Activated CD4-positive, alpha-beta T cell treated with anti-CD3 and anti-CD28 coated beads, Interleukin-2, Interleukin-6, amounts not matched to agents 100 ng/mL and 50 ng/mL, durations not matched to agents 16 hours and 8 hours (primary cell): Measurements from ENCODE around the gene WDTC1.
A peak's percentile ranks its signal among the peaks of the same experiment; 100 is the strongest.

Source experiments
- DNase-seq: peaks from one replicate; pipeline ENCODE4 v3.0.0-alpha.2; 2020

The WDTC1 gene

DNA sequence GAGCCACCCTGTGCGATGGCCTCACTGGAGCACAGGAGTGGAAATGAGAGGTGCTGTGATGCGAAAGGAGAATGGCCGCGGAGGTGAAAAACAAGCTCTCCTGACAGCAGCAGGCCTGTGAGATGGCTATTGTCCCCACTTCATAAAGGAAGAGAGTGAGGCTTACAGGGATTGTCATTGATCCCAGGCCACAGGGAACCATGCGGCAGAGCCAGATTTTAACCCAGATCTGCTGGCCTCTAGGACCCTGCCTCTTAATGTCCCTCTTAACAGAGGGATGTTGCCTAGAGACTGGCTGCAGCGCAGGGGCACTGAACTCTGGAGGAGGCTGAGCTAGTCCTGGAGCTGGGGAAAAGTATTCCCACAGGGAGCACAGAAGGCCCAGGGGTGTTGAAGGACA lies 104.3 kb downstream of the WDTC1 start:
- DNase-seq = no peak

DNA sequence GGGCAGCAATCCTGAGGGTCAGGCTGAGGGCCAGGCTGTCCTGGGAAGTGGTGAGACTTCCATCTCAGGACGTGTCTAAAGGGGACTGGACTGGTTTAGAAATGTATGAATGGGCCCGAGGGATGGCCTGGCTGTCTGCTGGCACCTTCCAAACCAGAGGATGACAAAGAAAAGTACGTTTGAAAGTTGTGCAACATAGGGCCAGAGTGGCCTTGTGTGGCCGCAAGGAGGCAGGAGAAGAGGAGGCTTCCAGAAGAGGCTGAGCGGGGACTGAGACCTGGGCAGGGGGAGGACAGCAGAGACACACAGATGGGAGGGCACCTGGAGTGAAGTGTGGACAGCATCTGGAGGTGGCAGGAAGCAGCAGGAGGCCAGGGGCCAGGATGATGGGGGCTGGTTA lies 104.8 kb downstream of the WDTC1 start:
- no peak for DNase-seq

DNA sequence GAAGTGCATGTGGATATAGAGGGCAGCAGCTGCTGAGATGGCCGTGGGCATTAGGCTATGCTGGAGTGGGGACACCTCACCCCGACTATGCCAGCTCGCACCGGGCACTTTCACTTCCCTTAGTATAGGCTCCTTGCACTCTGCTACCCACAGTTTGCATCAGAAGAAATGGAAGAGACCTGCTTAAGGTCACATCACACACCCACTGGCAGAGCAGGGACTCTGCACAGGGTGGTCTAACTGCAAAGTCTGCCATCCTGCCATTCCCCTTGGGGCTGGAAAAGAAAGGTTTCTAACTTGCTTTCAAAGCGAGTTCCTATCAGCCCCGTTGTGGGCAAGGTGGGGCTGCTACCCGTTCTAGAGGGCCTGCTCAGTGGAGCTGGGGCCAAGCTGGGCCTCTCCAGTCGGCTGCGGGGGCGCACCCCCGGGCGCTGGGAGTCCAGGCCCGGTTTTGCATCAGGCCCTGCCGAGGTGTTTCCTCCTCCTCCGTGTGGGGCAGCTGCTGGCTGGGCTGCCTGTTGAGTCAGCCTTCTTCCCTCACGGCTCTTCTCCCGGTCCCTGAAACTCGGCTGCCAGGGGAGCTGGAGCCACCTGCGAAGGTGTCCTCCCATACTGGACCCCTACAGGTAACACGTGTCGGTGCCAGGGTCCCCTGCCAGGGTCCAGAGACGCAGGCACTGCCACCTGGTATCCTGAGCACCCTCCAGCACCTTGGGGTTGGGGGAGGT lies 107.3 kb downstream of the WDTC1 start, which contains the start of gene SYTL1:
SYTL1 (plus strand) TSS at position 498 of the 728 bp plus-strand sequence. CDS start 3,313 bp downstream, outside the sequence.
- DNase-seq = peak; percentile 76

DNA sequence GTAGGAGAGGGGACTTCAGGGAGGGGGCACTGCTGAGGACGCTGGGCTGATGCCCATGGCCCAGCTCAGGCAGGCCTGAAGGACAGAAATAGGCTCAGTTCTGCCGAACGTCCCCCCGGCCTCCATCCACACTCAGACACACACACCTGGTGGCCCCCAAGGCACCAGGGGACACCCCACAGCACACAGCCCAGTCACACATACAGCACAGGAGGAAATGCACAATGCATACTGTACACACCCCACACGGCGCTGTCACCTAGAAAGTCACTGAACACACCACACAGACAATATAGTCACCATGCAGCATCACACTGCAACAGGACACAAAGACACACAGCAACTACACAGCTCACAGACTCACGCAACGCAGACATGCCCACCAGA lies 108.0 kb downstream of the WDTC1 start:
- peak; percentile 50 for DNase-seq

DNA sequence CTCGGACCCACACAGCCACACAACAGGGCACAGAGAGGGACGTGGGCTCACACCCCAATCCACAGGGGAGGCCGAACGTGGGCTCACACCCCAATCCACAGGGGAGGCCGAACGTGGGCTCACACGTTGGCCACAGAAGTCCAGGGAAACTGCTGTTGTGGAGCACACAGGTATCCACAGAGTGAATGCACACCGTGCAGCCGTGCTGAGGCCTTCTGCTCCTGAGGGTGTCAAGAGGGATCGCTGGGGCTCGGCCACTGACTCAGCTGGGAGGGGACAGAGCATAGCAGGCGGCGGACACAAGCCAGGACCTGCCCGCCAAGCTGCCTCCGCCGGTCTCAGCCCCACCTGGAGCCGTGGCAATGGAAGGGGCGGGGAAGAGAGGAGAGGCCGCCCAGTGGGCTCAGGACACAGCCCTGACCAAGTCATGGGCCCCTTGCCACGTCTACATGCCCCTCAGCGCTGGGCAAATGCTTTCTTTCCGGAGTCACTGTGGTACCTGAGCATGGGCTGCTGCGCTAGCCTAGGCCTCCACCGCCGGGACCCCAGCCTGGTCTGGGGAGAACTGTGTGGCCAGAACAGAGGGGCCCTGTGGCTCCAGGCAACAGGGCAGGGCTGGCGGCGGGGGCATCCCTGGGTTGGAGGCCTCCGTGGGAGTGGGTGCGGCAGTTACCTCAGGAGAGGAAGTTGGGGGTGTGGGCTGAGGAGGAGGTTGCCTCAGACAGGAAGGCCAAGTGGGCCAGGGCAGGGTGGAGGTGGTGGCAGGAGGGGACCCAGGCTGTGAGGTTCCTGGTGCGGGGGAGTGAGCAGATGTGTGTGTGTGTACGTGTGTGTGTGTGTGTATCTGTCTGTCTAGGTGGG lies 108.6 kb downstream of the WDTC1 start:
- DNase-seq = peak; percentile 81

DNA sequence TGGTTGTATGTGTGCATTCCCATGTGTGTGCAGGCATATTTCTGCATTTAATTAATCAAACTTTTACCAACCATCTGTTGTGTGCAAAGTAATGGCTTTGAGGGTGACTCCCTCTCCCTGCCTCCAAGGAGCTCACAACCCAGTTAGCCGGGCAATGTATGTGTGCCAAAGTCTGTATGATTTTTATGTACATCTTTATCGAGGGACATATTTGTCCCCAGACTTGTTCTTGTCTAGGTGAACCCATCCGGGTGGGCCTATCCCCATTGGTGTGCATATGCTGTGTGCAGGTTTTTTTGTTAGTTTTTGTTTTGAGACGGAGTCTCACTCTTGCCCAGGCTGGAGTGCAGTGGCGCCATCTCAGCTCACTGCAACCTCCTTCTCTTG lies 109.2 kb downstream of the WDTC1 start:
- DNase-seq = no peak

DNA sequence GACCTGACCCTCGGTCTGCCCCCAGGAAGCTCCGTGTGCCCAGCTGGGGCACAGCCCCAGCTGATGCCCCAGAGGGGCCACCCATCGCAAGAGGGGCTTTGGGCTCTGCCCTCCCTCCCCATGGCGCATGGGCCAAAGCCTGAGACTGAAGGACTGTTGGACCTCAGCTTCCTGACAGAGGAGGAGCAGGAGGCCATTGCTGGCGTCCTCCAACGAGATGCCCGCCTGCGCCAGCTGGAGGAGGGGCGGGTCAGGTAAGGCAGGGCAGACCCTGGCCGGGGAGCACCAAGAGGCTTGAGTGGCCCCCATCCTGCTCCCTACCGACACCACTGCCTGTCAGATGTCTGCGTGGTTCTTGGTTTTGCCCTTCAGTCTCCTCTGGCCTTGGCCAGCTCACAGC lies 110.8 kb downstream of the WDTC1 start:
- DNase-seq = no peak

DNA sequence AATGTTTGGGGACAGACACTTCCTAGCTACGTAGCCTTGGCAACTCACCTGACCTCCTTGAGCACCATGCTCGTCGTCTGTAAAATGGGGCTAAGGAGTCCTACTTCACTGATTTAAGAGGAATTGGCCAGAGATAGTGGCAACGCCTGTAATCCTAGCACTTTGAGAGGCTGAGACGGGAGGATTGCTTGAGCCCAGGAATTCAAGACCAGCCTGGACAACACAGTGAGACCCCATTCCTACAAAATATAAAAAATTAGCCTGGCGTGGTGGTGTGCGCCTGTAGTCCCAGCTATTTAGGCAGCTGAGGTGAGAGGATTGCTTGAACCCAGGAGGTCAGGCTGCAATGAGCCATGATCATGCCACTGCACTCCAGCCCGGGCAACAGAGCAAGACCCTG lies 111.9 kb downstream of the WDTC1 start:
- DNase-seq = no peak

DNA sequence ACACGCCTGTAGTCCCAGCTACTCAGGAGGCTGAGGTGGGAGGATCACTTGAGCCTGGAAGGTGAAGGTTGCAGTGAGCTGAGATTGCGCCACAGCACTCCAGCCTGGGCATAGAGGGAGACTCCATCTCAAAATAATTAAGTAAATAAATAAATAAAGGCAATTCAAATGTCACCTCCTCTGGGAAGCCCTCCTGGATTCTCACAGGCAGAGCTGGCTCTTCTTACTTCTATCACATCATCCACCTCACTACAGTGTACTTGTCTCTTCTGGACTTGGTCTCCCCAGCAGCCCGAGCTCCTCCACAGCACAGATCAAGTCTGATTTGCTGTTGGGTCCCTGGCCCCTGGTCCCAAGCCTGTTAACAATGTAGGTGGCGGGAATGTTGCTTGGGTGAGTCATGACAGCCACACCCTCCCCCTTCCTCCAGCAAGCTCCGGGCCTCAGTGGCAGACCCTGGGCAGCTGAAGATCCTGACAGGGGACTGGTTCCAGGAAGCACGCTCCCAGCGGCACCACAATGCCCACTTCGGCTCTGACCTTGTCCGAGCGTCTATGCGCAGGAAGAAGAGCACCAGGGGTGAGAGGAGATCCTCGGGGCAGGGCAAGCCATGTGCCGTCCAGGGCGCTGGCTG lies 112.7 kb downstream of the WDTC1 start:
- DNase-seq = no peak

DNA sequence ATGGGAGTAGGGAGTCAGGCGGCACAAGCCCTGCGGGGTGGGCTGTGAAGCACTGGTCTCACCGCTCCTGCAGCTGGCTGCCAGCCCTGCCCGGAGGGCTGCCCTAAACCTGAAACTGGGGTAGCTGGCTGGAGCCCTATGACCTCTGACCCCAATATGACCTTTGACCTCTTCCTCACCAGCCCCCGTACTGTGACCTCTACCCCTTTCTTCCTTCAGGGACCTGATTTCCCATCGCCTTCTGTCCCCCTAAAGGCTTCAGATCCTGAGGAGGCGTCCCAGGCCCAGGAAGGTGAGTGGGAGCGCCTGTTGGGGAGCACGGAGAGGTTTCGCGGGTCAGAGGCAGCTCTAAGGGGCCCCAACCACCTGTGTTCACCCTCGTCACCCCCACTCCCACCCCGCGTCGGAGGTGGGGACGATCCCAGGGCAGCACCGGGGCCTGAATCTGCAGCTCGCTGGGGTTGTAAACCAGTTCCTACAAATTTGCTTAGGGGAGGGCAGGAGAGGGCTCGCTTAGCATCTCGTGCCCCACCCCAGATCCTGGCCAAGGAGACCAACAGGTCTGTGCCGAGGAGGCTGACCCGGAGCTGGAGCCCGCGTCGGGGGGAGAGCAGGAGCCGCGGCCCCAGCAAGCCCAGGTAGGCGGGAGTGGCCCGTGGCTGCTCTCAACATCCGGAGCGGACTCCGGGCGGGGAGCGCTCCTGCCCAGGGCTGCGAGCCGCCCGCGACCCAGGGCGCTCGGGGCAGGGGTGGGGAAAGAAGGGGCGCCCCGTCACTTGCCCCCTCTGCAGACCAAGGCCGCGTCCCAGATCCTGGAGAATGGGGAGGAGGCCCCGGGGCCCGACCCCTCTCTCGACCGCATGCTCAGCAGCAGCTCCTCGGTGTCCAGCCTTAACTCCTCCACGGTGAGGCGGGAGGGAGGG lies 114.7 kb downstream of the WDTC1 start:
- DNase-seq = no peak

DNA sequence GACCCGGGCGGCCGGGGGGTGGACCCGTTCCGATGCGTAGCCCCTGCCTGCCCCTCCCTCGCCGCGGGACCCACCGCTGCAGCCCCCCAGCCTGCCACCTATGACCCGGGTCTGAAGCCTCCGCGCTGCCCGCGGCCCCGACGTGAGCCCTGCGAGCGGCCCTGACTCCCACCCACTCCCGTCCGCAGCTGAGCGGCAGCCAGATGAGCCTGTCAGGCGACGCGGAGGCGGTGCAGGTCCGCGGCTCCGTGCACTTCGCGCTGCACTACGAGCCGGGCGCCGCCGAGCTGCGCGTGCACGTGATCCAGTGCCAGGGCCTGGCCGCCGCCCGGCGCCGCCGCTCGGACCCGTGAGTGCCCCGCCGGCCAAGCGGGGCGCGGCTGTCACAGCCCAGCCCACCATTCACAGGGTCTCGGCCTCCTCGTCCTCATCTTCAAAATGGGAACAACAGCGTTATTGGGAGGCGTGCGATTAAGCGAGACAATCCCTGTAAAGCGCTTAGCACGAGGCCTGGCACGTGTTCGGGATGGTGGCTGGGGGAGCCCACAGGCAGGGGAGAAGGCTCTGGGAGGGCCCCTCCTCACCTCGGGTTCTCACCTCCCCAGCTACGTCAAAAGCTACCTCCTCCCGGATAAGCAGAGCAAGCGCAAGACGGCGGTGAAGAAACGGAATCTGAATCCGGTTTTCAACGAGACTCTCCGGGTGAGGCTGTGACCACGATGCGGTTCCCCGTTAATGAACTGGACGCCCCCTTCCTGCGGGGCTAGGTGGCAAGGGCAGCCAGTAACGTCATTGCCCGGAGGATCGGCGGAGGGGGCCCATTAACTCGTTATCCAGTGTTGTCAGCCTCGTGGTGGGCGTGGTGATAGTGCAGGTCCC lies 115.6 kb downstream of the WDTC1 start:
- DNase-seq = no peak

DNA sequence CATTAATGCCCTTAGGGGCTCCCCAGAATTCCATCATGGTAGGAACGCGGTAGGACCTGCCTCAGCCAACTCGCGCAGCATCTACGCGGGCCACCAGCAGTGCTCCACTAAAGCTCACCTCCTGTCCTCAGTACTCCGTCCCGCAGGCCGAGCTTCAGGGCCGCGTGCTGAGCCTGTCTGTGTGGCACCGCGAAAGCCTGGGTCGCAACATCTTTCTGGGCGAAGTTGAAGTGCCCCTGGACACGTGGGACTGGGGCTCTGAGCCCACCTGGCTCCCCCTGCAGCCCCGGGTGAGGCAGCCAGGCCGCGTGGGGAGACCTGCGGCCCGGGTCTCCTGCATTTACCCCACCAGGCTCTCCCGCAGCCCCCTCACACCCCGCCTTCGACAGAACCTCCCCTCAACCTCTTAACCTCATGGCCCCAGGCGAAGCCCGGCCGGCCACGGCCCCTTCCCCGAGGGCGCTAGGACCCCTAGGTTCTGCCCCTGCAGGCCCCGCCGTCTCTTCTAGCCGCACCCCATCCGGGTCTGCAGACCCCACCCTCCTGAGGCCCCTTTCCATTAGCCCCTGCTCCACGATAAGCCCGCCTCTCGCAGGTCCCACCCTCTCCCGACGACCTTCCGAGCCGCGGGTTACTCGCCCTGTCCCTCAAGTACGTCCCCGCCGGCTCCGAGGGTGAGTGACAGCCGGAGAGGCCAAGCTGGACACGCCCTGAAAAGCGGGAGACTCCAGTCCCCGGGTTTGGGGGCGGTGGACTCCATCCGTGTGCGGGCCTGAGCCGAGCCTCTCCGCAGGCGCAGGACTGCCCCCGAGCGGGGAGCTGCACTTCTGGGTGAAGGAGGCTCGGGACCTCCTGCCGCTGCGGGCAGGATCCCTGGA lies 116.5 kb downstream of the WDTC1 start:
- no peak for DNase-seq

DNA sequence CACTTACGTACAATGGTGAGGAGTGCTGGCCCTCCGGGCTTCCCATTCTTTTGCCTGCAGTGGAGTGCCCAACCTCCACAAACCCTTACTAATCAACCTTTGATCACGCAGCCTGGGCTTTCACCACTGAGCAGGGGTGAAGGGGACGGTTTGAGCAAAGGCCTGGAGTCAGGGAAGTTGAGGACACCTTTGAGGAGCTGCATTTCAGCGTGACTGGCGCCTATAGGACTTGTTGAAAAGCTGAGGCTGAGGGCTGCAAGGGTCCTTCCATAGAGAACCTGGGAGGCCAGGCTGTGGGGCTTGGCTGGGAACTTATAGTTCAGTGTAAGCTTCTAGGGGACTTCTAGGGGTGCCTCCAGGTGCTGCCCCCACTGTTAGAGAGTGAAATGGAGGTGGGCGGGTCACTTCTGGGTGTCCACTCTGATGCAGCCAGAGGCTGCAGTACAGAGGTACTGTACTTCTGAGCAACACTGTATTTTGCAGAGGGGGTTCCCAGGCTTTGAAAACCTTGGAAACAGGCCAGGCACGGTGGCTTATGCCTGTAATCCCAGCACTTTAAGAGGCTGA lies 117.2 kb downstream of the WDTC1 start:
- DNase-seq = no peak

DNA sequence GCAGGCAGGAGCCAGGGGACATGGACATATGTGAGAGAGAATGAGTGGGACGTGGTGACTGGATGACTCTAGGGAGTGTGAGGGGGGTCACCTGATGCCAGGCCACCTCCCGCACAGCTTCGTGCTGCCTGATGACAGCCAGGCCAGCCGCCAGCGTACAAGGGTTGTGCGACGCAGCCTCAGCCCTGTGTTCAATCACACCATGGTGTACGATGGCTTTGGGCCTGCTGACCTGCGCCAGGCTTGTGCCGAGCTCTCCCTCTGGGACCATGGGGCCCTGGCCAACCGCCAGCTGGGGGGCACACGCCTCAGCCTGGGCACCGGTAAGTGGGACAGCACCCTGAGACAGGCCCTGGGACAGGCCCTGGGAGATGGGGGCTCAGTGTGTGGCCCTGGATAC lies 118.7 kb downstream of the WDTC1 start:
- no peak for DNase-seq

DNA sequence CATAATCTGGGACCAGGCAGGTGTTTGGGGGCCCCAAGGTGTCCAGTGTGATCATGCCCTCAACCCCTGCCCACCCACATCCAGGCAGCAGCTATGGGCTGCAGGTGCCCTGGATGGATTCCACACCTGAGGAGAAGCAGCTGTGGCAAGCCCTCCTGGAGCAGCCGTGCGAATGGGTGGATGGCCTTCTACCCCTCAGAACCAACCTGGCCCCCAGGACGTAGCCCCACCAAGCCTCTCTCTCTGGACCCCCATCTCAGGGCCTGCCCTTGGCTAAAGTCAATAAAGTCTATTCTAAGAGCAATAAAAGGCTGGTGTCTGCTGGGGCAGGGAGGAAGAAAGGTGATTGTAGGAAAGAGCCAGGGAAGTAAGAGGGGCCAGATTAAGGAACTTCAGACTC lies 119.2 kb downstream of the WDTC1 start:
- DNase-seq = no peak

DNA sequence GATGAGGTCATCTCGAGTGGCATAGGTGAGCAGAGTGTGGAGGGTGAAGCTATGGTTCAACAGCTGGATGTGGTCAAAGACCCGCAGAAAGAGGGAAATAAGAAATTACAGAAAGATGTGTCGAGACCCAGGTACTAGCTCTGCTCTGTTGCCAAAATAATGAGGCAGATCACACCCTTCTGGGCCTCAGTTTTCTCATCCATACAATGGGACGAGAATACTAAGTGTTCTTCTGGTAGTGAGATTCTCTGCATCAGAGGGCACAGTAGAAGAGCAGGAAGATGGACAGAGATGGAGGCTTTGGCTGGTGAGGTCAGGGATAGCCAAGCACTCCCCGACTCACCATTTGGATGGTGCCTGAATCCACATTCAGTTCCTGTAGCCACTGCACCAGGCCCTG lies 121.3 kb downstream of the WDTC1 start:
- DNase-seq = no peak

DNA sequence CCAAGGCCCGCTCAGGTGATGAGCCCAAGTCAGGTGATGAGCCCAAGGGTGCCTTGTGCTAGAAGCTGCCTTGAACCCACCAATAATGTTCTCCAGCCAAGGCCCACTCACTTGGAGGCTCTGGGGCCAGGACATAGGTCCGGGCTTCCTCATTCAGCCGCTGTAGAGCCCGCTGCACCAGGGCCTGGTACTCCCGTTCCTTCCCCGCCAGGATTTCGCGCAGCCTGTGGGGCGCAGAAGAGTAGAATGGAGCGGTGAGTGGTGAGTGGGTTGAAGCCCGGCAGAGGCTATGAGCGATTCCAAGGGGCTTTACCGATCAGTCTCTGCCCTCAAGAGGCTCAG lies 121.8 kb downstream of the WDTC1 start:
- DNase-seq = no peak

DNA sequence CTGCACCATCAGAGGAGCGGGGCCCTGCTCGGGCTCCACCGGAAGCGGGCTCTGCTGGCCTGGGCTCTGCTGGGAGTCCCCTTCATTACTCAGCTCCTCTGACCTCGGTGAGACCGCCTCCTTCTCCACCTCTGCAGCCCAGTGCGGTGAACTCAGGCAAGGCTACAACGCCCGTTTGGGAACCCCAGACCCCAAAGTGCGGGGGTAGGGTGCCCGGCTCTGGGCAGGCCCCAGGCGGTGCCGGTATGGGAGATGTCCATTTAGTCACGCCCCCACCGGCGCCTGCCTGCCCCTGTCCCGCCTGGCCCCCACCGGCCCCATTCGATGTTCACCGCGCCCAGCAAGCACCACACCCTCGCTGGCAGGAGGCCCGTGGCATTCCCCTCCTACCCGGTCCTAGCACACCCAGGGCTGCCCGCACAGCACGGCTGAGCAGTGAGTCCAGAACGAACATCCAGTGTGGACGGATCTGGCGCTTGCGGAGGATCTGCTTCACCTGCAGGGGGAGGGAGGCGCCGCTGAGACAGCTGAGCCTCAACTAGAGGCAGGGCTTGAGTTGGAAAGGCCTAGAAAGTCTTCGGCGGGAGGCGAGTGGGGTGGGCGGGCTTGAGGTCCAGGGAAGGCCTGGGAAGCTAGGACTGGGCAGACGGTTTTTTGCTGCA lies 122.3 kb downstream of the WDTC1 start:
- peak; percentile 56 for DNase-seq

DNA sequence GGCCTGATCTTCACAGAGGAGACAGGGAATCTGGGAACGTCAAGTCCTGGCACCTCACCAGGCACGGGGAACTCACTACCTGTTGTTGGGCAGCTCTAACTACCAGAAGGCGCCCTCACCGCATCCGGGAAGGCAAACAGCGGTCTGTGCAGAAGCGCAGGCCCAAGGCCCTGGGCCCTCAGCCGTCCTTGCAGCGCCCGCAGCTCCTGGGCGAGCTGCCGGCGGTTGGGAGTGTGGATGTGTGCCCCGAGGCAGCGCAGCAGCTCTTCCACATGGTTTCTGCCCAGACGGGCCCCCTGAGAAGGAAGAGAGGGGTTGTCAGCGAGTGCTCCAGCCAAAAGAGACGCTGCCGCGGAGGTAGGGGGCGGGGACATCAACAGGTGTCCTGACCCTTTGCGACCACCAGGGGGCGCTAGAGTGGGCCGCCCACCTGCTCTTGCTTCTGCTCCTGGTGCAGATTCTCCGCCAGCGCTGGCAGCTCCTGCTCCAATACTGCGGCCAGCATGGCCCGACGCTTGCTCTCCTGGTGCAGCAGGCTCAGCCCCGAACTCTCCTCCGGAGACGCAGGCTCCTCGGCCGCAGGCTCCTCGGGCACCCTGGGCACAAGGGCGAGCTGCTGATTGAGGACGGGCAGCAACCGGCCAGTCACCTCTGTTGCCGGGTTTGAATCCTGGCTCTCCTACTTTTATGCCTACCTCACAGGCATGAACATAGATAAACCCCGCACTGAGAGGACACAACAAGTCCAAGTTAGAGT lies 123.0 kb downstream of the WDTC1 start:
- DNase-seq = peak; percentile 86
